ENCODE data around the gene LTBP2.

The LTBP2 gene

GRCh38 chr14:74611650-74612349 is at the start of gene LTBP2:
Gene LTBP2, minus strand, starts transcription at chr14:74612237. Its CDS starts 293 bp downstream, at chr14:74611944.
- no peak for DNase-seq (ENCODE audit: low read depth)

GRCh38 chr14:74660863-74661262 is 48.8 kb upstream of the LTBP2 start:
- DNase-seq (ENCODE audit: low read depth) = no peak

GRCh38 chr14:74660167-74660566 is 48.1 kb upstream of the LTBP2 start:
- no peak for DNase-seq (ENCODE audit: low read depth)

GRCh38 chr14:74658535-74659131 is 46.6 kb upstream of the LTBP2 start:
- no peak for DNase-seq (ENCODE audit: low read depth)

- no peak for DNase-seq (ENCODE audit: low read depth)
These were observed 44.9 kb upstream of the LTBP2 start for GRCh38 chr14:74656964-74657363.

GRCh38 chr14:74655599-74656395 is 43.8 kb upstream of the LTBP2 start:
- DNase-seq (ENCODE audit: low read depth) = no peak

GRCh38 chr14:74654931-74655330 is 42.9 kb upstream of the LTBP2 start:
- DNase-seq (ENCODE audit: low read depth) = no peak

- DNase-seq (ENCODE audit: low read depth) = no peak
These were observed 41.5 kb upstream of the LTBP2 start for GRCh38 chr14:74653386-74654138.

GRCh38 chr14:74652541-74652940 is 40.5 kb upstream of the LTBP2 start:
- DNase-seq (ENCODE audit: low read depth) = no peak

- no peak for DNase-seq (ENCODE audit: low read depth)
These were observed 39.1 kb upstream of the LTBP2 start for GRCh38 chr14:74650927-74651686.

- DNase-seq (ENCODE audit: low read depth) = no peak
These were observed 37.6 kb upstream of the LTBP2 start for GRCh38 chr14:74649673-74650072.

- DNase-seq (ENCODE audit: low read depth) = no peak
These were observed 37.1 kb upstream of the LTBP2 start for GRCh38 chr14:74649167-74649566.

GRCh38 chr14:74648601-74649000 is 36.6 kb upstream of the LTBP2 start:
- no peak for DNase-seq (ENCODE audit: low read depth)

- no peak for DNase-seq (ENCODE audit: low read depth)
These were observed 35.8 kb upstream of the LTBP2 start for GRCh38 chr14:74647678-74648461.

- DNase-seq (ENCODE audit: low read depth) = no peak
These were observed 35.1 kb upstream of the LTBP2 start for GRCh38 chr14:74647061-74647677.

- no peak for DNase-seq (ENCODE audit: low read depth)
These were observed 33.9 kb upstream of the LTBP2 start for GRCh38 chr14:74645756-74646470.

GRCh38 chr14:74645244-74645643 is 33.2 kb upstream of the LTBP2 start:
- no peak for DNase-seq (ENCODE audit: low read depth)

GRCh38 chr14:74641601-74642391 is 29.8 kb upstream of the LTBP2 start:
- DNase-seq (ENCODE audit: low read depth) = no peak

- no peak for DNase-seq (ENCODE audit: low read depth)
These were observed 26.9 kb upstream of the LTBP2 start for GRCh38 chr14:74638966-74639365.

Measured in activated T-helper 9 cell treated with anti-CD3 and anti-CD28 coated beads, Interleukin-2, amount 50 U/mL, for 16 hours (primary cell).